NB4 (cell line): ENCODE results near the gene GPR107.

Experiments
- CTCF ChIP-seq: IDR thresholded peaks from one replicate; pipeline ENCODE4 v1.5.1; 2012; ENCODE audit warnings: low read depth, low read length
- MAX ChIP-seq: IDR thresholded peaks from 2 replicates; pipeline ENCODE4 v1.6.1; 2011; ENCODE audit warnings: low read depth, low read length
- MYC ChIP-seq: IDR thresholded peaks from 2 replicates; pipeline ENCODE4 v1.6.1; 2011; ENCODE audit warnings: low read depth, low read length
- POLR2A ChIP-seq: IDR thresholded peaks from 2 replicates; pipeline ENCODE4 v1.6.1; 2011; ENCODE audit warnings: mild to moderate bottlenecking; ENCODE audit not compliant: insufficient read length; ENCODE audit errors: extremely low read depth

- TF ChIP-seq CTCF (no peak), MYC (no peak), POLR2A (no peak), MAX (no peak)
These were observed 25.0 kb upstream of the GPR107 start for GRCh38 chr9:130028493-130029222.
